Heart left ventricle (tissue), 16 donors: ENCODE data around the gene MAP2K5. TPM values are rescaled to one million over a fixed set of nuclear protein-coding genes. Genes with fewer than 3 reads are reported as not detected.

Experiments used
- ATAC-seq, 4 donors: fragments of 200-7000 bp; cut with Tn5 transposase; one replicate each; pipeline ENCODE4 v1.9.1; 2020 to 2022; ENCODE audit warnings: moderate library complexity in 4 of 4, mild to moderate bottlenecking in 3 of 4, moderate number of reproducible peaks in 1 of 4
- DNase-seq, 5 donors: peaks; one replicate each; pipeline ENCODE4 v3.0.0-alpha.2; 2020
- H3K27ac ChIP-seq, 12 donors: fragments of 200-600 bp; sonication (generic) in 4 of 12; one replicate each; pipeline versions ENCODE4 v1.5.0 to v1.8.0; 2016 to 2022; ENCODE audit warnings: mild to moderate bottlenecking in 2 of 12
- H3K27me3 ChIP-seq, 9 donors: fragments of 200-600 bp; sonication (generic) in 2 of 9; one replicate each; pipeline versions ENCODE4 v1.5.1 to v1.8.0; 2016 to 2022; ENCODE audit warnings: mild to moderate bottlenecking in 3 of 9
- H3K36me3 ChIP-seq, 9 donors: fragments of 200-600 bp; sonication (generic) in 2 of 9; one replicate each; pipeline versions ENCODE4 v1.5.0 to v1.8.0; 2018 to 2022; ENCODE audit warnings: mild to moderate bottlenecking in 2 of 9
- H3K4me1 ChIP-seq, 12 donors: fragments of 200-600 bp; sonication (generic) in 4 of 12; one replicate each; pipeline versions ENCODE4 v1.5.0 to v1.8.0; 2016 to 2022; ENCODE audit warnings: mild to moderate bottlenecking in 3 of 12
- H3K4me3 ChIP-seq, 12 donors: fragments of 200-600 bp; sonication (generic) in 4 of 12; one replicate each; pipeline versions ENCODE4 v1.5.0 to v1.8.0; 2017 to 2022; ENCODE audit warnings: mild to moderate bottlenecking in 9 of 12, moderate library complexity in 4 of 12
- H3K9me3 ChIP-seq, 12 donors: fragments of 200-600 bp; sonication (generic) in 4 of 12; one replicate each; pipeline versions ENCODE4 v1.5.0 to v1.8.0; 2016 to 2022; ENCODE audit warnings: mild to moderate bottlenecking in 1 of 12
- POLR2A ChIP-seq, 2 donors: fragments of 450-650 bp; IDR thresholded peaks; one replicate each; pipeline ENCODE4 v1.6.1; 2017; ENCODE audit warnings: antibody characterized with exemption in 2 of 2, mild to moderate bottlenecking in 2 of 2, moderate library complexity in 2 of 2
- WGBS, 4 donors: extraction: QIAGEN DNeasy Blood & Tissue Kit in 2 of 4; methylation state at CpG; one replicate each; pipeline versions ENCODE4 v1.1.5 to v1.1.7; 2013 to 2018; 5-methylcytosine and 5-hydroxymethylcytosine counted together
- intact Hi-C, 10 donors: fragments of 100-400 bp; cut with DNase I; formaldehyde crosslinking; loops; one replicate each; pipeline versions ENCODE4 v1.11.1 to v1.14.2; 2022
- polyA plus RNA-seq, 2 donors: library from polyadenylated mRNA; stranded (reverse); fragments of 200-250 nt; gene quantifications; one replicate each; pipeline ENCODE4 v1.2.3, GENCODE V29; 2013
- total RNA-seq, 9 donors: library from RNA; depleted of rRNA in 2 of 9; stranded (reverse); fragments of >200 nt in 2 of 9; fragmentation: NEBNext Ultra II Directional in 3 of 9; extraction: Animal tissue kit (Norgen Biotek cat#: 25700) in 3 of 9; gene quantifications; one replicate each; pipeline versions ENCODE4 v1.1.0 to v1.2.4, GENCODE V29; 2016 to 2023
- TF ChIP-seq, protein P1 (sequence below), 12 donors: fragments of 200-600 bp; sonication (generic) in 4 of 12; IDR thresholded peaks; one replicate each; pipeline versions ENCODE4 v1.5.0 to v1.8.0; 2018 to 2022; ENCODE audit warnings: antibody characterized with exemption in 12 of 12, mild to moderate bottlenecking in 5 of 12
- donor health status: ischemic (EF 13 %, LVEDD 7.1; RV severe dilation, severe dysfunction).
- donor health status: healthy with polysubstance abuse.
- donor health status: DM: no; HTN: yes; CAD: no.
- donor health status: DM: no; HTN: no; CAD: no.
- donor health status: ischemic (EF 25% LVEDD 6.9; RV normal size, moderate dysfunction).
- donor health status: ischemic (EF 25% LVEDD 5.7; RV mildly dilated, moderate dysfunction).
- donor health status: healthy.
- donor health status: DM: yes; HTN: yes; CAD: no.
- donor health status: ischemic (EF 35%, LVEDD 5.7; RV mildly dilated, moderate dysfunction).
- donor health status: nonischemic (EF 11% LVEDD 7.7; RV severe dilation, severe dysfunction).
- donor health status: DM: yes; HTN: yes; CAD: no.
- donor health status: PGD.
- donor health status: ischemic (EF 29% LVEDD 5.4; RV normal size, mild dysfunction).
- donor health status: nonischemic (EF 23%, LVEDD 6.1; RV moderate dilation, normal function).

Gene MAP2K5
- total and polyA plus RNA-seq, 11 donors = 8.1 to 32.0 (median 19.1) TPM

DNA sequence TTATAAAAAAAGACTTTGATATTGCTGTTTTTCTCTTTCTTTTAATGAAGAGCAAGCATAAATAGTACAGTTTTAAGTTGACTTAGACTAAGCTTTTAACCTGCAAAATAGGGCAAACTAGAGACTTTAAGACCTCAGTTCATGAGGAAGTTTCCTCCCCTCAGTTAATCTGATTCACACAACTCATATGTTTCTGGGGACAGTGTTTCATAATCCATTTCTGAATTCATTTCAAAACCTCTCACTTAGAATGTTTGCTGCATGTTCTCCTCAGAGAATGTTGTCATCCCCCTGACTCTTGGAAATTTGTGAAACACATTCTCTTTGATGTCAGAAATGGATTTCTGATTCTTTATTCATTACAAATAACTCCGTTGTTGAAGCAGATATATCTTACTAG, 203.5 kb downstream of the MAP2K5 start:
- H3K36me3 ChIP-seq = peaks cover 0 to 7% (median 0%) of the 10 kb centered on the region in 9 donors
- TF ChIP-seq, protein P1, sequence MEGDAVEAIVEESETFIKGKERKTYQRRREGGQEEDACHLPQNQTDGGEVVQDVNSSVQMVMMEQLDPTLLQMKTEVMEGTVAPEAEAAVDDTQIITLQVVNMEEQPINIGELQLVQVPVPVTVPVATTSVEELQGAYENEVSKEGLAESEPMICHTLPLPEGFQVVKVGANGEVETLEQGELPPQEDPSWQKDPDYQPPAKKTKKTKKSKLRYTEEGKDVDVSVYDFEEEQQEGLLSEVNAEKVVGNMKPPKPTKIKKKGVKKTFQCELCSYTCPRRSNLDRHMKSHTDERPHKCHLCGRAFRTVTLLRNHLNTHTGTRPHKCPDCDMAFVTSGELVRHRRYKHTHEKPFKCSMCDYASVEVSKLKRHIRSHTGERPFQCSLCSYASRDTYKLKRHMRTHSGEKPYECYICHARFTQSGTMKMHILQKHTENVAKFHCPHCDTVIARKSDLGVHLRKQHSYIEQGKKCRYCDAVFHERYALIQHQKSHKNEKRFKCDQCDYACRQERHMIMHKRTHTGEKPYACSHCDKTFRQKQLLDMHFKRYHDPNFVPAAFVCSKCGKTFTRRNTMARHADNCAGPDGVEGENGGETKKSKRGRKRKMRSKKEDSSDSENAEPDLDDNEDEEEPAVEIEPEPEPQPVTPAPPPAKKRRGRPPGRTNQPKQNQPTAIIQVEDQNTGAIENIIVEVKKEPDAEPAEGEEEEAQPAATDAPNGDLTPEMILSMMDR (IDR thresholded peaks at IDR 0.05) = no peak
- TF ChIP-seq POLR2A (IDR thresholded peaks at IDR 0.05) = no peak
- no peak overlapping the region for H3K4me3 ChIP-seq
- intact Hi-C loops = no loop called here
- WGBS, 4 donors = 83 to 90% (median 84%) methylated on average over 1 of the region's 1 CpG
- no peak overlapping the region for H3K27ac ChIP-seq
- H3K27me3 ChIP-seq = no peaks in the 10 kb centered on the region
- no peak for ATAC-seq
- DNase-seq = no peak
- H3K9me3 ChIP-seq = no peaks in the 10 kb centered on the region
- H3K4me1 ChIP-seq = peaks cover 0 to 32% (median 0%) of the 10 kb centered on the region in 12 donors

DNA sequence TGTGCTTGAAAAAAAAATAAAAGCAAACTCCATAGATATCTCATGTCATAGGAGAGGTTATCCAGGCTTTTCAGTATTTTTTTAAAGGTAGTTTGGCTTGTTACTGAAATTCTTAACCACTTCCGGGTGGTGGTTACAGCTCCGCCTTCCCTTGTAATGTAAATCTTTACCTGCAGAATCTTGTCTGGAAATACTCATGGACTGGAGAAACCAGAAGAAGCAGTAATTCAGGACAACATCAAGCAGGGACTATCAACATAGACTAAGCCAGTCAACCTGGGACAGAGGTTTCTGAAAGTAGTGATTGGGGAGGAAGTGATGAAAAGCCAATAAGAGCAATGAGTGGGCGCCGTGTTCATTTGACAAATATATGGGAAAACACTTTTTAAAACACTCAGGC, 203.9 kb downstream of the MAP2K5 start:
- peaks cover 0 to 7% (median 0%) of the 10 kb centered on the region in 9 donors for H3K36me3 ChIP-seq
- H3K27me3 ChIP-seq = no peaks in the 10 kb centered on the region
- intact Hi-C loops = no loop called here
- no peak overlapping the region for H3K4me3 ChIP-seq
- WGBS, 4 donors = 88 to 95% (median 90%) methylated on average over 4 of the region's 4 CpGs
- H3K4me1 ChIP-seq = peaks cover 0 to 32% (median 0%) of the 10 kb centered on the region in 12 donors
- no peaks in the 10 kb centered on the region for H3K9me3 ChIP-seq
- TF ChIP-seq, protein P1 (IDR thresholded peaks at IDR 0.05) = no peak
- no peak for TF ChIP-seq POLR2A (IDR thresholded peaks at IDR 0.05)
- no peak for ATAC-seq
- no peak overlapping the region for H3K27ac ChIP-seq
- DNase-seq = no peak

DNA sequence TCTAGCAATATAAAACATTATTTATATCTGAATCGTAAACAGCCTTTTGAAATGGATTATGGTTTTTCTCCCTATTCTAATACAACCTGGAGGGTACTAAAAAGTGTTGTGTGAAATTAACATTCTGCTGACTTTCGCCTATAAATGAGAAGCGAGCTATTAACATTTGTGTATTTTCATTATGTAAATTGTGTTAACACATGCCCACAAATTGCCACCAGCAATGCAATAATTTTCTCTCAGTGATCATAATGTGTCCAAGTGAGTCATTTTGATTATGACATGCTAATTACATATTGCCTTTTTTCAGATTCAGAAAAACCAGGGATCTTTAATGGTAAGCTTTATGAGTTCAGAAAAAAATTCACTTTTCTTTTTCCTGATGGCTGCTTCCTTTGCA, 205.4 kb downstream of the MAP2K5 start:
- Histone ChIP-seq H3K36me3 (peaks cover 0 to 7% (median 0%) of the 10 kb centered on the region in 9 donors), H3K4me3 (no peak overlapping the region), H3K9me3 (no peaks in the 10 kb centered on the region), H3K4me1 (peaks cover 0 to 32% (median 0%) of the 10 kb centered on the region in 12 donors), H3K27ac (no peak overlapping the region), H3K27me3 (no peaks in the 10 kb centered on the region)
- 95 to 100% (median 98%) methylated on average over 3 of the region's 3 CpGs for WGBS, 4 donors
- no peak for TF ChIP-seq POLR2A (IDR thresholded peaks at IDR 0.05)
- TF ChIP-seq, protein P1 (IDR thresholded peaks at IDR 0.05) = no peak
- no peak for DNase-seq
- ATAC-seq = no peak
- intact Hi-C loops = no loop called here

DNA sequence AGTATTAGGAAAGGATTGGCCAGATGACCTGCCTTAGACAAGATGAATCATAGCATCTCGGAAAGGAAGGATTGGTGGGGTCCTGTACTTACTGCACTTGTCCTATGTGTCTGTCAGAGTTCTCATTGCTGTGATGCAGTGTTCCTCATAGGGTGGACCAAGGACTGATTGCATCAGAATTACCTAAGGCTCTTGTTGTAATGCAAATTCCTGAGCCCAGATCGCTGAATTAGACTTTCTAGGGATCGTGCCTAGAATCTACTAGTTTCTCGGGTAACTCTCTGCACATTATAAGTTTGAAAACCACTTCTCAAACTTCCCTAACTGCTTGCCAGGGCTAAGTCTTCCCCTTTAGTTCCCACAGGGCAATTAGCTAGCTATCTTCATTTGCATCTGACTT, 207.9 kb downstream of the MAP2K5 start:
- whole genome bisulfite sequencing, 4 donors = 86 to 92% (median 89%) methylated on average over 4 of the region's 4 CpGs
- Histone ChIP-seq H3K36me3 (peaks cover 0 to 7% (median 0%) of the 10 kb centered on the region in 9 donors), H3K4me1 (peaks cover 0 to 15% (median 0%) of the 10 kb centered on the region in 12 donors), H3K4me3 (no peak overlapping the region), H3K27me3 (no peaks in the 10 kb centered on the region), H3K27ac (no peak overlapping the region), H3K9me3 (no peaks in the 10 kb centered on the region)
- intact Hi-C loops = no loop called here
- TF ChIP-seq, protein P1 (IDR thresholded peaks at IDR 0.05) = no peak
- no peak for ATAC-seq
- DNase-seq = no peak
